Stimulated activated memory B cell treated with anti-CD40 and anti-IgM and Interleukin-4, amounts not matched to agents 10 μg/mL and 1 μg/mL and 100 μg/mL, for 72 hours (primary cell): ENCODE data around the gene NDUFS8.

ENCODE experiments used
- ATAC-seq: fragments of 150-1000 bp; cut with Tn5 transposase; 2 replicates; pipeline ENCODE4 v1.10.0; 2021
- H3K27ac Mint-ChIP-seq: one replicate; pipeline ENCODE4 v1.8.0; 2022; ENCODE audit warnings: mild to moderate bottlenecking, mixed read lengths
- H3K27me3 Mint-ChIP-seq: one replicate; pipeline ENCODE4 v1.8.0; 2022; ENCODE audit warnings: mixed read lengths
- H3K36me3 Mint-ChIP-seq: one replicate; pipeline ENCODE4 v1.8.0; 2022; ENCODE audit warnings: mixed read lengths
- H3K4me1 Mint-ChIP-seq: one replicate; pipeline ENCODE4 v1.8.0; 2022; ENCODE audit warnings: mixed read lengths
- H3K4me3 Mint-ChIP-seq: one replicate; pipeline ENCODE4 v1.8.0; 2022; ENCODE audit warnings: mild to moderate bottlenecking, moderate library complexity, mixed read lengths
- H3K9me3 Mint-ChIP-seq: one replicate; pipeline ENCODE4 v1.8.0; 2022; ENCODE audit warnings: mixed read lengths

NDUFS8 gene

DNA sequence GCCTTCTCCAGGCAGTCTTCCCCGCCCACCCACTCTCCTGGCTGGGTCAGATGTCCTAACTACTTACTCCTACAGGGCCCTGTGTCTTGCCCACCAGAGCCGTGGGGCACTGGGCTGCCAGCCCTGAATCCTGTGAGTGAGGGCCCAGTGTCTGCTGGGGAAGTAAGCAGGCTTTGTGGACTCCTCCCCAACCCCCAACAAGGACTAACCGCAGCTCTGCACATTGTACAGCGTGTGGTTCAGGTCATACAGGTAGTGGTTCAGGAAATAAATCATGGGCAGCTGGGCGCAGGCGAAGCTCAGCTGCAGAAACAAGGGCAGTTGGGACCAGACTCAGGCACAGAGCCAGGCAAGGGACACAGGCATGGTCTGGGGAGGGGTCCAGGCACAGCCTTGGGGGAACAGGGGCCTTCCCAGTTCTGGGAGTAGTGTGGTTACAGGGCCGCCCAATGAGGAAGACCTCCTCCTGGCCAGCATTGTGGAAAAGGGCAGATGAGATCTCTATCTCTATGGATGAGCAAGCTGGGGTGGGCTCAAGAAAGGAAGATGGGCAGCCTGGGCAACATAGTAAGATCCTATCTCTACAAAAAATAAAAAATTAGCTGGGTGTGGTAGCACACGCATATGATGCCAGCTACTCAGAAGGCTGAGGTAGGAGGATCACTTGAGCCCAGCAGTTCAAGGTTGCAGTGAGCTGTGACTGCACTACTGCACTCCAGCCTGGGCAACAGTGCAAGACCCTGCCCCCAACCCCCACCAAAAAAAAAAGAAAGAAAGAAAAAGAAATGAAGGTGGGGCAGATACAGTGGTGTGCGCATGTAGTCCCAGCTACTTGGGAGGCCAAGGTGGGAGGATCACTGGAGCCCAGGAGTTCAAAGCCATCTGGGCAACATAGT is 32.1 kb upstream of the NDUFS8 start:
- H3K4me1 Mint-ChIP-seq: peaks cover 78% of the 10 kb centered on the region
- no peak for ATAC-seq
- no peaks in the 10 kb centered on the region for H3K27me3 Mint-ChIP-seq
- H3K36me3 Mint-ChIP-seq: peaks cover 36% of the 10 kb centered on the region
- no peaks in the 10 kb centered on the region for H3K9me3 Mint-ChIP-seq
- no peak overlapping the region for H3K4me3 Mint-ChIP-seq
- H3K27ac Mint-ChIP-seq: peak overlapping the region; percentile 86

DNA sequence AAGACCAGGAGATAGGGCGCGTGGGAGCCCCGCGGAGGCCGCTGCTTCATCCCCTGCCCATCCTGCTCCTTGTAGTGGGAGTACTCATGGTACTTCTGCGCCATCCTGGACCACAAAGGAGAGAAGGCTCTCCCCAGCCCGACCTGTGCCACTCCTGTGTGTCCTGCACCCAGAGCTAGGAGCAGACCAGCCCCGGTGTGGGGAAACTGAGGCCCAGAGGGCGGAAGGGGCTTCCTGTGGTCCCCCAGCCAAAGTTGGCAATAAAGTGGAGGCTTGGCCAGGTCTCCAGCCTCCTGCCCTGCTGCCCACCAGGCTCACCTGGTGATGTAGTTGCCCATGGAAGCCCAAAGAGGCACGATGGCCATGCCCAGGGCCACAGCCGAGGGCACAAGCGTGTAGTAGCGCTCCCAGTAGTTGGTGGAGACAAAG is 31.3 kb upstream of the NDUFS8 start:
- no peak overlapping the region for H3K4me3 Mint-ChIP-seq
- peaks cover 74% of the 10 kb centered on the region for H3K4me1 Mint-ChIP-seq
- ATAC-seq: no peak
- no peaks in the 10 kb centered on the region for H3K9me3 Mint-ChIP-seq
- peak overlapping the region; percentile 86 for H3K27ac Mint-ChIP-seq
- H3K27me3 Mint-ChIP-seq: no peaks in the 10 kb centered on the region
- H3K36me3 Mint-ChIP-seq: peaks cover 31% of the 10 kb centered on the region

DNA sequence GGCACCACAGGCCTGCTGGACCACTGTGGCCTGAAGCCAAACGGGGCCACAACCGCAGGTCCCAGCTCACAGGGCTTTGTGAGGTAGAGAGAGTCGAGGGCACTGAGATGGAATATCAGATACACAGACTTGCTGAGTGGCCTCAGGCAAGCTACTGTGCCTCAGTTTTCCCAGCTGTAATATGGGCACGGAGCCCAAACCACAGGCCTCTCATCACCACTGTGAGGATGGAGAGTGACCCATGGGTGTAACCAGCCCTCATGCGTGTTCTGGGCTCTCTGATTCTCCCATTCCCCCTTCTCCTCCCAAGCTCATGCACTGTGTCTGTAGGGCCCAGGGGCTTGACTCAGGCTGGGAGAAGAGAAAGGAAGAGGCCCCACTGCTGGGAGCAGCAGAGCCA is 30.8 kb upstream of the NDUFS8 start:
- H3K9me3 Mint-ChIP-seq: no peaks in the 10 kb centered on the region
- peak overlapping the region; percentile 86 for H3K27ac Mint-ChIP-seq
- peaks cover 27% of the 10 kb centered on the region for H3K36me3 Mint-ChIP-seq
- H3K4me3 Mint-ChIP-seq: no peak overlapping the region
- no peak for ATAC-seq
- peaks cover 74% of the 10 kb centered on the region for H3K4me1 Mint-ChIP-seq
- no peaks in the 10 kb centered on the region for H3K27me3 Mint-ChIP-seq

DNA sequence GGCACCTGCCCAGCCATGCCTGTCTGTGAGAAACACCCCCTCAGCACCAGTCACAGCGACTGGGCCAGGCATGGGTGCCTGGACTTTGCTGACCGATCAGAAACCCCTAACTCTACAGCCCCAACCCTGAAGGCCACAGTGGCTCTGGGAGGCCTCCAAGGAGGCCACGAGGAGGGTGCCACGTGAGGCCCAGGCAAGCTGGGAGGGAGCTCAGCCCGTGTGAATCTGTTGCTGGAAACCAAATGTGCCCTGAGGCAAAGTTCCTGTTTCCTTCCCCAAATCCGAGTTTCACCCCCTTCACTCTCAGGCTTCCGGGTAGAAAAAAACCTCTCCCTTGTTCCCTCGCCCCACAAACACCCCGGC is 27.9 kb upstream of the NDUFS8 start:
- peak overlapping the region; percentile 91 for H3K4me3 Mint-ChIP-seq
- H3K36me3 Mint-ChIP-seq: peaks cover 12% of the 10 kb centered on the region
- H3K27ac Mint-ChIP-seq: peak overlapping the region; percentile 89
- H3K27me3 Mint-ChIP-seq: no peaks in the 10 kb centered on the region
- no peaks in the 10 kb centered on the region for H3K9me3 Mint-ChIP-seq
- H3K4me1 Mint-ChIP-seq: peaks cover 74% of the 10 kb centered on the region
- ATAC-seq: peak; percentile 52

DNA sequence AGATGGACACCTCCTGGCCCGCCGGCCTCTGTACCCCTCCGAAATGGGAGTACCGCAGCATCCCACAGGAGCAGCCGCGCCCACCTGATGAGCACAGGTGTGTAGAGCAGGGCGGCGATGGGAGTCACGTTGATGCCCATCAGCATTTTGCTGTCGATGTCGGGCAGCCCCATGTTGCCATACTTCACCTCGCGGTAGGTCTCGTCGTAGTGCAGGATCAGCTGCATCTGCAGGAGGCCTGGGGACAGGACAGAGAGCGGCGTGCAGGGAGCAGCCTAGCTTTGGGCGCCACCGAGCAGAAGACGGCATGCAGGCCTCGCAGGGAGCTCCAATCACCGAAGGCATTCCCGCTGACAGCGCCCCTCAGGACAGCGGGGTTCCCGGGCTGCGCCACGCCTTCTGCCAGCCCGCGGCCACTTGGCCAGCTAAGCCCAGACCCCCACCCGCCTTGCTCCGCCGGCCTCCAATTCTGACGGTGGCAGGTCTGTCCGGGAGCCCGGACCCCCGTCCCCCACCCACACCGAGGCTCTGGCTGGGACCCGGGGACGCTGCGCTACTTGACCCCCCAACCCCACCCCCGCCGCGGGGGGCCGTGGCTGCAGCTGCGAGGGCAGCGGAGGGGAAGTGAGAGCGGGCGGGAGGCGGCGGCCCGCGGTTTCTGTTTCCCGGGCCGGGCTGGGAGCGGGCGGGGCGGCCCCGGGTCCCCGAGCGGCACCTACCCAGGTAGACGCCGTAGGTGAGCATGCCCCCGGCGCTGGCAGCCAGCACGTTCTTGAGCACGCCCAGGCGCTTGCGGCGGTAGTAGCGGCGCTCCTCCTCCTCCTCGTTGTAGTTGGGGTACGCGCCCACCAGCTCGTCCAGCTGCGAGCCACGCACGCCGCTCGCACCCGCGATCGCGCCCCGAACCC is 27.3 kb upstream of the NDUFS8 start:
- Mint-ChIP-seq H3K4me1 (peaks cover 68% of the 10 kb centered on the region), H3K4me3 (peak overlapping the region; percentile 91), H3K36me3 (peaks cover 8% of the 10 kb centered on the region), H3K27ac (peak overlapping the region; percentile 89), H3K27me3 (no peaks in the 10 kb centered on the region), H3K9me3 (no peaks in the 10 kb centered on the region)
- ATAC-seq: peak; percentile 80

DNA sequence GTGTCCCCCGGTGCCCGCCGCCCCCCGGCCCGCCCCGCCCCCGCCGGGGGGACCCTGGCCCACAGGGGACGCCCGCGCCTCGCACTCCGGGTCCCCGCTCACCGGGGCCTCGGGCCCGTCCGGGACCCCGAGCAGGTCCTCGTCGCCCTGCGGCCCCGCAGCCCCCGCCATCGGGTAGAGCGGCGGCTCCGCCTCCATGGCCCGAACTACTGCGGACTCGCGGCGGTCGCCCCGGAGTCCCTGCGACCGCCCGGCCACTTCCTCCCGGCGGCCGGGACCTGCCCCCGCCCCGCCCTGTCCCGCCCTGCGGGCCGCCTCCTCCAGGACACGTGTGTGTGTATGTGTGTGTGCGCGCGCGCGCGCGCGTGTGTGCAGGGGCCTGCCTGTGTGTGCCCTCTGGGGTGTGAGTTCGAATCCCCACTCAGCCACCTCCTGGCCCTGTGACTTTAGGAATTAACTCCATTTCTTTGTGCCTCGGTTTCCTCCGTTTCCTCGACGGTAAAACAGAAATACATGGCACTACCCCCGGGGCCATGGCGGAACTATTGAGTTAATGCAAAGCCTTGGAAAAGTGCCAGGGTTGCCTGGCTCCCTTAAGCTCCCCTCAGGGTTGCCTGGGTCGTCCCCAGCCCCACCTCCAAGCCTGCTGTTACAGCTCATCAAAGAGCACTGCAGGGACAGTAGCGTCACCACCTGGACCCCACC is 26.5 kb upstream of the NDUFS8 start, which contains the start of gene UNC93B1:
UNC93B1 (minus strand) TSS at position 252 of the 705 bp plus-strand sequence; CDS start at position 198, 54 bp downstream.
- peaks cover 65% of the 10 kb centered on the region for H3K4me1 Mint-ChIP-seq
- H3K27me3 Mint-ChIP-seq: no peaks in the 10 kb centered on the region
- H3K27ac Mint-ChIP-seq: peak within 1 kb of the TSS; percentile 89
- ATAC-seq: peak; percentile 88
- no peaks in the 10 kb centered on the region for H3K36me3 Mint-ChIP-seq
- peak within 1 kb of the TSS; percentile 91 for H3K4me3 Mint-ChIP-seq
- no peaks in the 10 kb centered on the region for H3K9me3 Mint-ChIP-seq

DNA sequence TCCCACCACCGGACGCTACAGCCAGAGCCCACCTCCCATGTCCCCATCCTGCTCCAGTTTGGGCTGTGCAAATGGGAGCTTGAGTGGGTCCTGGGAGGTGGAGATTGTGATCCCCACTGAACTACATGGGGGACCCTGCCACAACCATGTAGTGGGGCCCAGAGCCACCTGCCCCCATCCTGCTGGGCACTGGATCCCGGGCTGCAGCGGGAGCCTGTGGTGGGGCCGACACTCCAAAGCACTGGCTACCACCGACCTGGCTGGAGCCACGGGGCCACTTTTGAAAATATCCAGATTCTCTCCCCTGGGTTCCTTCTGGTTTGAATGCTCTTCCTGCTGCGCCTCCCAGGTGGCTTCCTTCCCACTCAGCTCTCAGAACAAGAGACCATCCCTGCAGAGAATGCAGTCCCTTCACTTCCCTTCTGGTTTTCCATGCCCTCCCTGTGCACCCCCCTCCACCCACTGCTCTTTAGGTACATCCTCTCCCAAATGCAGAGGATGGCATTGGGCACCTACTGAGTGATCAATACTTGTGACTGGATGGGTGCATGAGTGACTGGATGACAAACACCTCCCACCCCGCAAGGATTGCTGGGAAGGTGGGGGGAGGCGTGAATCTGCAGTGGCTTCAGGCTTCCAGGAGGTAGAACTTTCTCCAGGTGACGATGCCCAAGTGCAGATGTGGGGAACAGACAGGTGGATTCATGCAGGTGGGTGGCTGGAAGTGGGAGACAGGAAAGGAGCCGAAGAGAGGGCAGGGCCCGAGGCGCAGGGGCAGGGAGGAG is 25.7 kb upstream of the NDUFS8 start:
- ATAC-seq: no peak
- peak overlapping the region; percentile 70 for H3K27ac Mint-ChIP-seq
- H3K27me3 Mint-ChIP-seq: no peaks in the 10 kb centered on the region
- H3K4me3 Mint-ChIP-seq: peak overlapping the region; percentile 91
- no peaks in the 10 kb centered on the region for H3K36me3 Mint-ChIP-seq
- no peaks in the 10 kb centered on the region for H3K9me3 Mint-ChIP-seq
- peaks cover 65% of the 10 kb centered on the region for H3K4me1 Mint-ChIP-seq

DNA sequence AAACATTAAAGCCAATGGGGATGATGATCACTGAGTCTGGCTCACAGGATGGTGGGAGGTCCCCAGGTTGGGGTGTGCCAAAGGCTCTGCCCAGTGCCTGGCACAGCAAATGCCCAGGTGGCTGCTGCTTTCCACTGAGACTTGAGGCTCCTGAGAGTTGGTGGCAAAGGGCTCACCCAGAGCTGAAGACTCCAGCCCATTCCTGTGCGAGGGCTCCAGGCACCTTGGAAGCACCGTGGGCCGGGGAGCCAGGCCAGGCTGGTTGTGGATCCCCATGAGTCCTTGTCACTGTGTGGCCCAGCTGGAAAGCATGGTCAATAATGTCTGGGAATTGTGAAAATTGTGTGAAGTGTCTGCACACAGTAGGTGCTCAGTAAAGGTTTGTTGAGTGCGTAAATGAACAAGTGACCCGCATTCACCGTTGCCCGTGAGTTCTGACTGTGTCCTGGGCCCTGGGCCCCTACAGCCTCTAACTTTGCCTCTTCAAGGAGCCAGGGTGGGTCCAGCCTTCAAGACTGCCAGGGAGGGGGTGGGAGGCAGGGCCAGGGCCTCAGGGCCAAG is 23.8 kb upstream of the NDUFS8 start:
- Mint-ChIP-seq H3K27ac (no peak overlapping the region), H3K9me3 (no peaks in the 10 kb centered on the region), H3K4me3 (no peak overlapping the region)

DNA sequence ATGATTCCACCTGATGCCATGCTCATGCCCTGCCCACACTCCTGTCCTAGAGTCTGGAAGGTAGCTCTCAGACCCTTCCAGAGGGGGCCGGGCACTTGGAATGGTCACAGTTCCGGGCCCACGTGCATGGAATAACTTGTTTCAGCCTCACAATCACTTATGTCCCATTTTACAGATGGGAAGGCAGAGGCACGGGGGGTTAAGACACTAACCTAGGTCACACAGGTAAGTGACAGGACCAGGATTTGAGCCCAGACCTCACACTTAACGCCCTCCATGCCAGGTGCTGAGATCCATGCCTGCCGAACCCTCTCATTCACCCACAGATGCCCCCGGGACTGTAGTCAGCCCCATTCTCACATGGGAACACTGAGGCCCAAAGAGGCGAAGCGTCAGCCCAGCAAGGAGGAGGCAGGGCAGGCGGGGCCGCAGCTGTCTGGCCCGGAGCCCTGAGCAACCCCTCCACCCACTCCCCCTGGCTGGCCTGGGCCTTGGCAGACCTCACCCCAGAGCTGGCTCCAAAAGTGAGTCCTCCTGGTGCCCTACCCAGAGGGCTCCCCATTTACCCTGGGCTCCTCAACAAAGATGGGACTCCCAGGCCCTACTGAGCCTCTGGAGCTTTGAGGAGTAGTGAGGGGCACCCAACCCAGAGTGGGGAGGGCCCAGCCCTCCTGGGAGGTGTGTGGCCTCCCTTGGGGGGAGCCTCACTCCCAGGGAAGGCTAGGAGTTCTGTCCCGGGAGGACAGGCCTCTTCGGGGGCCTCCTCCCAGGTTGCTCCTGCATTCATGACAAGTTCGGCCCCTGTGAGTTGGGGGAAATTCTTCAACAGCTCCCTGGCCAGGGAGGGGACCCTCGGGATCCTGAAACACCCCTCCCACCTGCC is 22.7 kb upstream of the NDUFS8 start:
- no peak overlapping the region for H3K4me3 Mint-ChIP-seq
- peak overlapping the region; percentile 73 for H3K27ac Mint-ChIP-seq
- no peaks in the 10 kb centered on the region for H3K36me3 Mint-ChIP-seq
- no peak for ATAC-seq
- H3K4me1 Mint-ChIP-seq: peaks cover 57% of the 10 kb centered on the region
- H3K9me3 Mint-ChIP-seq: no peaks in the 10 kb centered on the region
- no peaks in the 10 kb centered on the region for H3K27me3 Mint-ChIP-seq

More for the DNA sequence above, 23.8 kb upstream of the NDUFS8 start:
- H3K36me3 Mint-ChIP-seq: no peaks in the 10 kb centered on the region
- no peaks in the 10 kb centered on the region for H3K27me3 Mint-ChIP-seq
- ATAC-seq: no peak
- H3K4me1 Mint-ChIP-seq: peaks cover 67% of the 10 kb centered on the region

DNA sequence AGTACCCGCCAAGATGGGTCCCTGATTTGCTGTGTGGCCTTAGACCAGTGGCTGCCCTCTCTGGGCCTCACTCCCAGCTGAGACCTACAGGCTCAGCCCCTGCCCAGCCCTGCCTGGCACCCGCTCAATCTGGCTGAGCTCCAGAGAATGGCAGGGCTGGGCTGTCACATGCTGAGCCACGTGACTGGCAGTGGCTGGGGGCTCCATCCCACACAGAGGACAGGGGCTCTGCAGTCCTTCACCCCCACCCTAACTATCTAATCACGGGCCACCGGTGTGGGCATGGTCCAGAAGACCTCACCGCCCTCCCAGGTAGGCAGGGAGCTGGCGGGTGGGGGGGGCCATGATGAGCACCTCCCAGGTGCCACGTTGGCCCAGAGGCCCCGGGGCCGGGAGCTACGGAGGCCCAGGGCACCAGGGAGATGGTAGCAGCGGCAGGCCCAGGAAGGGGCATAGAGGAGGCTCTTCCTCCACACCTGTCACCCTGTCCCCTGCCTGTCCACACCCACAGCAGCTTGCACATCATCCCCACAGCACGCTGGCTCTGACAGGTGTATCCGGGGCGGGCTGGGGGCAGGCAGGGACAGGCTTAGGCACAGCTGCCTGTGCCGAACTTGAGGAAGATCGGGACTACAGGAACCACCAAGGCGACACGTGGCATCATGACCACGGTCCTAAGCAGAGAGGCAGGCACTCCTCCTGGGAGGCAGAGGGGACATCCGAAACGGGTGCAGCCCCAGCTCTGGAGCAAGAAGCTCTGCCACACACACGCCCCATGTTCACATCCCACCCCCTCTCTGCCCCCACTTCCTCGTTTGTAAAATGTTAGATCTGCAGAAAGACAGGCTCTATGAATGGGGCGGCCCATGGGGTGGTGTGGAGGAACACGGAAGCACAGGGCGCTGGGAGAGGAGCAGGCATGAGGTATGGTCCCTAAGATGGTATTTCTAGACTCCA is 21.8 kb upstream of the NDUFS8 start:
- H3K4me1 Mint-ChIP-seq: peaks cover 53% of the 10 kb centered on the region
- peak; percentile 17 for ATAC-seq

DNA sequence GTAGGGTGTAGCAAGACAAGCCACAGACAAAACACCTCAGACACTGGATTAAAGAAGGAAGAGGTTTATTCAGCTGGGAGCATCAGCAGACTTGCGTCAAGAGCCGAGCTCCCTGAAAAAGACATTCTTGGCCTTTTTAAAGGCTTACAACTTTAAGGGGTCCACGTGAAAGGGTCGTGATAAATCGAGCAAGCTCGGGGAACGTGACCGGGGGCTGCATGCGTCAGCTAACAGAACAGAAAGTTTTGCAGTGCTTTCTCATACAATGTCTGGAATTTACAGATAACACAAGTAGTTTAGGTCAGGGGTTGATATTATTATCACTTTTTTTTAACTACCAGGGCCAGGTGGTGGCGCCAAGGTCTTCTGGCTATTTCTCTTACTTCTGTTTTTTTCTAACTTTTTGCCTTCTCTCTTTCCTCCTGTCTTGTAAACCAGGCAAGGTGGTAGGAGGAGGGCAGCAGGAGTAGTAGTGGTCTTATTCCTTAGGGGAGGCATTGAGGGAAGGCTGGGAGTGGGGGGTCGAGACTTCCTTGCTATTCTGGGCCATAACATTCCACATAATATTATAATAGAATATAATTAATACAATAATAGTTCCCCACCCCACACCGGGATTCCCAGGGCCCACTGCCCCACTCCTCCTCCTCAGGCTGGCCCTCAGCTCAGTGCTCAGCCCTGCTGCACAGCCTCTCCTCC is 20.9 kb upstream of the NDUFS8 start:
- no peak for ATAC-seq
- Mint-ChIP-seq H3K36me3 (no peaks in the 10 kb centered on the region), H3K9me3 (no peaks in the 10 kb centered on the region), H3K4me3 (peak overlapping the region; percentile 47), H3K27me3 (no peaks in the 10 kb centered on the region), H3K27ac (peak overlapping the region; percentile 73), H3K4me1 (peaks cover 48% of the 10 kb centered on the region)

More for the DNA sequence above, 21.8 kb upstream of the NDUFS8 start:
- Mint-ChIP-seq H3K4me3 (peak overlapping the region; percentile 28), H3K9me3 (no peaks in the 10 kb centered on the region), H3K27ac (peak overlapping the region; percentile 73), H3K36me3 (no peaks in the 10 kb centered on the region), H3K27me3 (no peaks in the 10 kb centered on the region)
